SJSA1 (cell line): ENCODE measurements around the gene MIER1. TPM values are rescaled to one million over a fixed set of nuclear protein-coding genes. Genes with fewer than 3 reads are reported as not detected.

ENCODE experiments used
- DNase-seq, 2 experiments: peaks; one replicate each; pipeline ENCODE4 v3.0.0-alpha.2; 2015 to 2020; ENCODE audit warnings: low spot score in 2 of 2, low read depth in 1 of 2
- H3K27ac ChIP-seq: fragments of 250-450 bp; sonication (Bioruptor Pico); 2 replicates; pipeline ENCODE4 v1.5.1; 2020; ENCODE audit warnings: mild to moderate bottlenecking, moderate library complexity
- H3K27me3 ChIP-seq: fragments of 250-450 bp; sonication (Bioruptor Pico); replicated peaks from 2 replicates; pipeline ENCODE4 v1.5.1; 2020; ENCODE audit warnings: mild to moderate bottlenecking, moderate library complexity
- H3K36me3 ChIP-seq: fragments of 250-450 bp; sonication (Bioruptor Pico); 2 replicates; pipeline ENCODE4 v1.5.1; 2020; ENCODE audit warnings: mild to moderate bottlenecking
- H3K4me1 ChIP-seq: fragments of 250-450 bp; sonication (Bioruptor Pico); replicated peaks from 2 replicates; pipeline ENCODE4 v1.6.1; 2021; ENCODE audit warnings: mild to moderate bottlenecking
- H3K4me3 ChIP-seq: fragments of 250-450 bp; sonication (Bioruptor Pico); 2 replicates; pipeline ENCODE4 v1.5.1; 2020; ENCODE audit warnings: mild to moderate bottlenecking
- H3K9me3 ChIP-seq: fragments of 250-450 bp; sonication (Bioruptor Pico); replicated peaks from 2 replicates; pipeline ENCODE4 v1.5.1; 2020; ENCODE audit warnings: mild to moderate bottlenecking
- total RNA-seq: library from RNA; depleted of rRNA; stranded (reverse); fragments of >200 nt; shearing (Covaris generic); gene quantifications from 2 replicates; pipeline ENCODE4 v1.2.3, GENCODE V29; 2014; rRNA removed

Gene MIER1
- total RNA-seq, 1 experiment from 2014 or later = 42.2 TPM

GRCh38 chr1:67029472-67029871 lies 104.7 kb downstream of the MIER1 start:
- H3K27ac ChIP-seq = no peak overlapping the region
- H3K36me3 ChIP-seq = peaks cover 31% of the 10 kb centered on the region
- no peak for DNase-seq
- no peaks in the 10 kb centered on the region for H3K27me3 ChIP-seq
- H3K4me1 ChIP-seq = no peaks in the 10 kb centered on the region
- H3K9me3 ChIP-seq = no peaks in the 10 kb centered on the region
- H3K4me3 ChIP-seq = no peak overlapping the region

- H3K36me3 ChIP-seq = peaks cover 36% of the 10 kb centered on the region
- no peak overlapping the region for H3K27ac ChIP-seq
- H3K27me3 ChIP-seq = no peaks in the 10 kb centered on the region
- H3K9me3 ChIP-seq = no peaks in the 10 kb centered on the region
- no peaks in the 10 kb centered on the region for H3K4me1 ChIP-seq
- DNase-seq = no peak
- H3K4me3 ChIP-seq = no peak overlapping the region
These were observed 106.5 kb downstream of the MIER1 start for GRCh38 chr1:67031121-67031858.

- no peak overlapping the region for H3K27ac ChIP-seq
- no peak for DNase-seq
- H3K9me3 ChIP-seq = no peaks in the 10 kb centered on the region
- no peaks in the 10 kb centered on the region for H3K4me1 ChIP-seq
- H3K27me3 ChIP-seq = no peaks in the 10 kb centered on the region
- no peak overlapping the region for H3K4me3 ChIP-seq
- H3K36me3 ChIP-seq = peaks cover 42% of the 10 kb centered on the region
These were observed 107.1 kb downstream of the MIER1 start for GRCh38 chr1:67031859-67032247.

Other genes with a start within 250 kb of the MIER1 start
- gene DYNLT5, start 172.5 kb upstream of the MIER1 start, total RNA-seq = not detected in 2 replicates
- not detected in 2 replicates for gene INSL5, start 123.7 kb upstream of the MIER1 start, total RNA-seq
- gene DNAI4, start 134 bp upstream of the MIER1 start, total RNA-seq = 0.91 and 2.6 TPM in 2 replicates
- gene SLC35D1, start 129.2 kb downstream of the MIER1 start, total RNA-seq = 13.9 and 22.2 TPM in 2 replicates
- gene C1orf141, start 210.0 kb downstream of the MIER1 start, total RNA-seq = not detected in 2 replicates
- not detected in 2 replicates for gene IL23R, start 241.5 kb downstream of the MIER1 start, total RNA-seq